Activated T-helper 2 cell treated with anti-CD3 and anti-CD28 coated beads, Interferon-gamma antibody, Interleukin-2, Interleukin-4, amounts not matched to agents 10 μg/mL and 5 μg/mL and 100 μg/mL, durations not matched to agents 14 hours and 24 hours and 36 hours (primary cell): ENCODE results near the gene ZNF738. TPM values are rescaled to one million over a fixed set of nuclear protein-coding genes. Genes with fewer than 3 reads are reported as not detected.

Source experiments
- total RNA-seq: library from RNA; stranded (reverse); gene quantifications from 2 replicates; pipeline ENCODE4 v1.2.3, GENCODE V29; 2022

The ZNF738 gene
- total RNA-seq, 1 donor from 2014 or later, result 12.5 TPM

Other genes starting within 250 kb of the ZNF738 start
- 15.6 and 16.0 TPM in 2 replicates for gene ZNF431, start 217.0 kb upstream of the ZNF738 start, total RNA-seq
- gene ZNF708, start 29.6 kb upstream of the ZNF738 start, total RNA-seq, result 11.0 and 12.1 TPM in 2 replicates
- 10.5 and 11.1 TPM in 2 replicates for gene ZNF493, start 38.1 kb downstream of the ZNF738 start, total RNA-seq
- 3.1 and 5.0 TPM in 2 replicates for gene ZNF429, start 146.6 kb downstream of the ZNF738 start, total RNA-seq